ENCODE measurements around the gene SGO2.

GRCh38 chr2:200540793-200541192 is 14.8 kb downstream of the SGO2 start:
- TF ChIP-seq CC2D1A (IDR thresholded peaks at IDR 0.05) (no peak), CTCF (IDR thresholded peaks at IDR 0.05 in 2 of 3, conservative IDR thresholded peaks at IDR 0.05 in 1 of 3; ENCODE audit: insufficient read depth in 2 of 3, low read depth in 1 of 3, low read length in 3 of 3) (no peak), TFAP4 (CRISPR knock-in tag; IDR thresholded peaks at IDR 0.05; ENCODE audit: borderline replicate concordance) (no peak), KLF1 (tag; IDR thresholded peaks at IDR 0.05) (no peak), BRF1 (IDR thresholded peaks at IDR 0.05; ENCODE audit: borderline replicate concordance, extremely low read depth, insufficient read length) (no peak), ARNT (IDR thresholded peaks at IDR 0.05) (no peak), ADNP (tag; IDR thresholded peaks at IDR 0.05) (no peak)

Measured in K562 (cell line).